Fibroblast of gingiva (primary cell): Measurements from ENCODE around the gene RCL1.

Experiments
- DNase-seq: peaks from one replicate; pipeline ENCODE4 v3.0.0-alpha.2; 2011; ENCODE audit warnings: low read depth

The RCL1 gene

DNA sequence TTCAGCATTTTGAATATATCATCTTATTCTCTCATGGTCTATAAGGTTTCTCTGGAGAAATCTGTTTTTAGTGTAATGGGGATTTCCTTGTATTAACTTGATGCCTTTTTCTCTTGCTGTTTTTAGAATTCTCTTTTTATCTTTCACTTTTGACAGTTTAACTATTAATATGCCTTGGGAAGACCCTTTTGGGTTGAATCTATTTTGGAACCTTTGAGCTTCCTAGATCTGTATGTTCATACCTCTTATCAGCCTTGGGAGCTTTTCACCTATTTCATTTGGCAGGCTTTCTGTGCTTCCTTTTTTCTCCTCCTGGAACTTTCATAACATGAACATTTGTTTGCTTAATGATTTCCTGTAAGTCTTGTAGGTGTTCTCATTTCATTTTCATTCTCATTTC, 22.2 kb downstream of the RCL1 start:
- no peak for DNase-seq

DNA sequence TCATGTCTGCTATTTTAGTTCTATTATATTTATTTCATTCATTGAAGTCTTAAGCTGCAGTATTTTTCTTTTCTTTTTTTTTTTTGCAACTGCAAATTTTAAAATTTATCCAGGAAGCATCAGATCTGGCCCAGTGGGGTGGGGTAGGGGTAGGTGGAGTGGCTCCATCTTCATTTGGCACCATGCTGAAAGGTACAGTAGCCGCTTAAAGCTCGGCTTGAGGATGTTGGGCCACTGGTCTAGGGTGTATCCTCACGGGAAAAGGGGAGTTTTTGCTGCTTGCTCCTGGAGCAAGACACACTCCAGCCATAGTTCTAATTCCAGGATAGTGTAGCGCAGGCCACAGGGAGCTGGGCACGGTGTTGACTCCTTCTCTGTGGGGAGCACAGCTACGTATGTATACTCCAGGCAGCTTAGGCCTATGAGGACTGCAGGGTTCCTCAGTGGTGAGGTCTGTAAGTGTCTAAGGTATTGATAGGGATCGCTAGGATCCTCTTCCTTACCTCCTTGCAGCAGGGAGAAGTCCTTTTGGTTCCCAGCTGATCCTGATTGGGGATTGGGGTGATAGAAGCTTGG, 22.7 kb downstream of the RCL1 start:
- no peak for DNase-seq

DNA sequence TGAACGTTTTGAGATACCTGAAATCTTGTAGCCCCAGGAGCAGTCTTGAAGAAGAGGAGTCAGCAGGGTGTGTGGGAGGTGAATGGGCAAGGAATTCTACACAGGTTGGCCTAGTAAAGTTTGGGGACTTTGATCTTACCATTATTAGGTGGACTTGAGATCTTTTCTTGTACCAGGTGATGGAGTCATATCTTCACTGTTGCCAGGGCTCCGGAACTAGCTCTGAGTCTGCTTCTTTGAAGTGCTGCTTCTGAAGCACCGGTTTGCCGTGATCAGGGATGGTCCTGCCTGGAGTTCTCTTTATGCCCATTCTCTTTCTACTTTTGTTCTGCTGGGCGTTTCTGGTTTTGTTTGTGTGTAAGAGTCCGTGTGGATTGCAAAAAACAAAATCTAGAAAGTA, 27.4 kb downstream of the RCL1 start:
- no peak for DNase-seq

DNA sequence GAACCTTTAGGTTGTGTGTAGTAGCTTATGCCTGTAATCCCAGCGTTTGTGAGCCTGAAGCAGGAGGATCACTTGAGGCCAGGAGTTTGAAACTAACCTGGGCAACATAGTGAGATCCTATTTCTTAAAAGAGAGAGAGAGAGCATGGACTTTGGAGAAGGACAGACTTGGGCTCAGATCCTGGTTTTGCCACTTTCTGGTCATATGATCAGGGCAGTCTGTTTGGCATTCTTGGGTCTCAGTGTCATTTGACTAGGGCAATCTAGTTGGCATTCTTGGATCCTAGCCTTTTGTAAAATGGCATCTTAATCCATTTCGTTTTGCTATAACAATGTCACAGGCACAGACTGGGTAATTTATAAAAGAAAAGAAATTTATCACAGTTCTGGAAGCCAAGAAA, 28.4 kb downstream of the RCL1 start:
- no peak for DNase-seq

DNA sequence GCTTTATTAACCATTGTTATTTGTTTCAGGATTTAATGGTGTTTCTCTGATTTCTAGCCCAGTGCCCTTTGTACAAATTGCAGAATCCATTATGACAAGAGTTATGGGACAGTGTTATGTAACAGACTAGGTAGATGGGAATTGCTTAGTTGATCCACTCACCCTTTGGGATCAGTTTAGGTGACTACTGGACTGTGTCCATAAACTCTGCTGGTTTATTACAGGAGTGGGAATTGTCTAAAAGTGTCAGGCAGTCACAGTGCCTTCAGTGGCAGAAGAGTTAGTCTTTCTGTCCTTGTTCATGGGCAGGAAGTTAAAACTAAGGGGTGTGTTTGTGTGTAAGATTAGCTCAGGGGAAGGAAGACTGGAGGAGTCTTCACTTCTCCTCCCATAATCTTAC, 29.3 kb downstream of the RCL1 start:
- DNase-seq = no peak

DNA sequence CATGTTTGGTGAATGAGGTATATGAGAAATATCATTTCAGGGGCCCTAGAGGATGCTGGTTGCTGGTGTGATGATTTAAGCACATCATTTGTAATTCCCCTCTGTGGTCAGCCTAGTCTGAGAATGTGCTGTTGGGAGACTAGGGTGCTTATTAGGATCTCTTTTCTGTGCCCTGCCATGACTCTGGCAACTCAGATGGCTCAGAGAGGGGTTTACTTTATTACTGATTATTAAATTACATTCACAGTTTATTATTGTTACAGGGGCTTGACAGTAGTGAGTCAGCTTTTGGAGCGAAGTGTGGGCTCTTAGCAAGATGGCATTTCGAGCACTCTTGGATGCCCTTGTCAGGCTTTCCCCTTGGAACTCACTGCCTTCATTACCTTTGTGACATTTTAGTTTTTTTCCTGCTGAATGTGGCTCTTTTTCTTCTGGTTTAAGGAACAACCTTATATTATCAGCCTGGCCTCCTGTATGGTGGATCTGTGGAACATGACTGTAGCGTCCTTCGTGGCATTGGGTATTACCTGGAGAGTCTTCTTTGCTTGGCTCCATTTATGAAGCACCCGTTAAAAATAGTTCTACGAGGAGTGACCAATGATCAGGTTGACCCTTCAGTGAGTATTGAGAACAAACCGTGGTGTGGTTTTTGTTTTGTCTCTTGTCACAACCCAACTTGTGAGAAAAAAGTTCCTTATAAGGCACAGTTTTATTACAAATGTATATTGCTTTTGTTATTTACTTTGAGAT, 33.8 kb downstream of the RCL1 start:
- peak; percentile 20 for DNase-seq

DNA sequence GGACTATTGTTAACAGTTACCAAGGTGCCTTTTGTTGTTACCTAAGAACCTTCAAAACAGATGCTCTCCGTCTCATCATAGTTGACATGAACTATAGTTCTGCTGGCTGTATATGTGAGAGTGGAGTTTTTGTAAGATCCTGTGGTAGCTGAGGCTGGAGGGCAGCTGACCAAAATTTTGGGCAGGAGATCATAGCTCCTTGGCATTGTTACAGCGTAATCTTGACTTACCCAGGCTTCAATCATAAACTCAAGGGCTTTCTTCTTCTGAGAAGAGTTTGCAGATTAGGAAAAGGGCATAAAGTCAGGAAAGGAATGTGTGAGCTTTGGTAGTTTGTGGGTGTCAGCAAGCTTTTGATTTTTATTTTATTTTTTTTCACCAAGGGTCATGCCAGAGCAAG, 34.5 kb downstream of the RCL1 start:
- no peak for DNase-seq

DNA sequence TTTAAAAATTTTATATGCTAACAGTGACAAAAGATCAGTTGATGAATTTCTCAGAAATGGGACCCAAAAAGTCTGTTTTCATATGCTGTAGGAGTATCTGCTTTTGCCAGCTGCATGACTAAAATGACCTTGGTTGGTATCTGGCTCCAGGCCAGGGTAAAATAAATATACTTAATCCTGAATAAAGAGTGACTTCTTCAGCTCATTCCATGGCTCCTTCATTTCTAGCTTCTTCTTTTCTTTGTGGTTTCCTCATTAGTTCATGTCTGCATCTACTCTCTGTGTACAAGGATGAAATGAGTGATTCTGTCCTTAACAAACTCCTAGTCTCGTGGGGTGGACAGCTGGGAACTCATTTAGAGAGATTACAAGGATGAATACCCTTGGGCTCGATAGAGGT, 36.0 kb downstream of the RCL1 start:
- peak; percentile 38 for DNase-seq

DNA sequence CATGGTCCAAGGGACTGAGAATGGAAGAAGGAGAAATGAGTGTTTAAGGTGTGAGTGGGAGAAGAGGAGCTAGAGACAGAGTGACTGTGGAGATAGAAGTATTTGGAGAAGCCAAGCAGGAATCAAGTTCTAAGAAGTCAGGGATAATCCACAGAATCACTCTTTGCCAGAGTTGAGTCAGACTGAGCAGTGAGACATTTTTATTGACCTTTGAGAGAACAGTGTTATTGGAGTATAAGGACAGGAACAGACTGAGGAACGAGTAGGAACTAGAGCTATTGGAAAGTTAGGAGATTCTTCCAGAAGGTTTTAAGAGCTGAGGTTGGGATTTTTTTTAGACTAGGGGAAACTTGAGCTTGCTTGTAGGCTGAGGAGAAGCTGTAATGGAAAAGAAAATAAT, 37.2 kb downstream of the RCL1 start:
- no peak for DNase-seq

DNA sequence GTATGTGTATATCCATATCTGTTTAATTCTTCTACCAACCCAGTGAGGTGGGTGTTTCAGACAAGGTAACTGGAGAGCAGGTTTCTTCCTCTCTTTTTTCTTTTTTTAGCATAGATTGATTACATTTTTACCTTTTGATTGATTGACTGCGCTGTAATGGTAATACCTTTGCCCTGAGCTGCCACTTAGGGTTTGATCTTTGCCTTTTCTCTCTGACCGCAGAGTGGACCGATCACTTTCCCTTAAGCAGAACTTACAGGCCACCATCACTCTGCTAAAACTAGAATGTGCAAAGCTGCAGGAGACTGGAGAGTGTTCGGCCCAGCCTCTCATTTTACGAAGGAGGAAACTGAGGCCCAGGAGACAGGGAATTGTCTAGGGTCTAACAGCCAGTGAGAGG, 38.0 kb downstream of the RCL1 start:
- no peak for DNase-seq

DNA sequence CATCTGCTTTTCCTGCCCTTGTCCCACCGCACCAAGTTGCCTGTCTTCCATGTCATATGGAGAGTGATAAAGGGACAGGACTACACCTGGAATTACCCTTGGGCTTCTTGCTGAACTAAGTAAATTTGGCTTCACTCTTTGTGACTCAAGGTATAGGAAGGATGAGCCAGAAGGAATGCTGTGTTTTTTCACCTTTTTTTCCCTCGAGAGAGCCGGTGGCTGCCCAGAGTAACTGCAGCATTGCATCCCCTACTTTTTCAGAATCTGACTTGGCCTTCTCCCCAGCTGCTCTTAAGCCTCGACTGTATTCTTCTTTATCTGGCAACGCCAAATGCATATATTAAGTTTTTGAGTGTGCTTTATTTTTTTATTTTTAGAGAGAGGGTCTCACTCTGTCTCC, 38.4 kb downstream of the RCL1 start:
- no peak for DNase-seq

DNA sequence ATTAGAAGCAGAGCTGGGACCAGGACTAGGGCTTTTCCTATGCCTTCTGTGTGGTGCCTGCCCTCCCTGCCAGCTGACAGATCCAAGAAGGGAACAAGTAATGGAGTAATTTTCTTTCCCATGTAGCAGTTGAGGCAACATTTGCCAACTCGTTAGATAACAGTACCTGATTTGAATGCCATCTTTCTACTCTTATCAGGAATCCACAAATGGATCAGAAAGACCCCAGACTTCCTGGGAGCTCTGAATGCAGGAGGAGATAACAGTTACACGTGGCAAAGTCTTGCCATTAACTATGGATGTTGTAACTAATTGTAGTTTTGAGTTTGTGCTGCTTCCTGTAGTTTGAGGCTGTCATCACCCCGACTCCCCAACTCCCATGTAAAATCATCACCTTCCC, 39.2 kb downstream of the RCL1 start:
- DNase-seq = no peak

DNA sequence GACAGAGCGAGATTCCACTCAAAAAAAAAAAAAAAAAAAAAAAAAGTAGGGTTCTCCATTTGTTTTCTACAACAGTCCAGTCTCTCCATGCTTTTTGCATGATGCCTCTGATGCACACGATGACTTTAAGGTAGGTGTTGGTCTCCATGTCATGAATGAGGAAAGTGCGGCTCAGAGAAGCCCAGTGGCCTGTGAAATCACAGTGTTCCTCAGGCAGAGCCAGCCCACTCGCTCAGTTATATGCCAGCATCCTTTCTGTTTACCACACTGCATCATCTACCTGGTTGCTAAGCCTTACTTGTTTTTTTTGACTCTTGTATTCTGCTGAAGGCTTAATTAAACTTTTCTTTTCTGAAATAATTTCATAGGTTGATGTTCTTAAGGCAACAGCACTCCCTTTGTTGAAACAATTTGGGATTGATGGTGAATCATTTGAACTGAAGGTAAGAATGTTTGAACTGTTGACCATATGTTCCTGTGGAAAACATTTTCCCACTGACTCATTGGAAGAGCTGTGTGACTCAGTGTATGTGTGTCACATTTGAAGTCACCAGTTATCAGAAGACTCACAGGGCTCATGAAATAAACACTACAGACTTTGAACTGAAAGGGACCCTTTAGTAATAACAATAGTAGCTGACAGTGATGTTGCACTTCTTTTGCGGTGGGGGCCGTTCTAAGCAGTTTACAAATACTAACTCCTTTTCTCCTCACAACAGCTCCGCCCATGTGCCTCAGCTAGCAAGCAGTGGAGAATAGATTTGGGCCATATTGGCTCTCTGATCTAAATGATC, 40.2 kb downstream of the RCL1 start:
- peak; percentile 87 for DNase-seq

DNA sequence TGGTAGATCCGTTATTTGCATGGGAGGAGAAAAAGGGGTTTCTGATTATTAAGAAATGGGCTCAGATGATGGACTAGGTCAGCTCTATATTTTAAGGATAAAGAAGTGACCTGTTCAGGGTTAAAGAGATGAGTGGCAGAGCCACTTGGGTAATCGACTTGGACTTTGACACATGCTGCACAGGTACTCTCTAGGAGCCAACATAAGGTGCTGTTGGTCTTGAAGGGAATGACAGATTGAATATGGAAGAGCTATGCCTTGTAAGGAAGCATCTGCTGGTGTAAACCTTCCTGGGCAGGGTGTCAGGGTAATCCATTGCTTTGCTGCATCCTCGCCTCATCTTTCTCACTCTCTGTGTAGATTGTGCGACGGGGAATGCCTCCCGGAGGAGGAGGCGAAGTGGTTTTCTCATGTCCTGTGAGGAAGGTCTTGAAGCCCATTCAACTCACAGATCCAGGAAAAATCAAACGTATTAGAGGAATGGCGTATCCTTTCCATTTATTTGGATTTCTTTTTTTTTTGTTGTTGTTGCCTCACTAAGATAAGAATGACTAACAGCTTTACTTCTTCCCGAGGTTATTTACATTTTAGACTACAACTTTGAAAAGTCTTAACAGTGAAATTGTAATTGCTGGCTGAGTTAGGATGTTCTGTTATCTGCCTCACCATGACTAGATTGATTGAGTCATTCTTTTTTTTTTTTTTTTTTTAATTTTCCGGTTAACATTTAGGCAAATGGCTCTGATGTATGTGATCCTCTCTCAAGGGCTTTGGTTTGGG, 41.2 kb downstream of the RCL1 start:
- peak; percentile 15 for DNase-seq

DNA sequence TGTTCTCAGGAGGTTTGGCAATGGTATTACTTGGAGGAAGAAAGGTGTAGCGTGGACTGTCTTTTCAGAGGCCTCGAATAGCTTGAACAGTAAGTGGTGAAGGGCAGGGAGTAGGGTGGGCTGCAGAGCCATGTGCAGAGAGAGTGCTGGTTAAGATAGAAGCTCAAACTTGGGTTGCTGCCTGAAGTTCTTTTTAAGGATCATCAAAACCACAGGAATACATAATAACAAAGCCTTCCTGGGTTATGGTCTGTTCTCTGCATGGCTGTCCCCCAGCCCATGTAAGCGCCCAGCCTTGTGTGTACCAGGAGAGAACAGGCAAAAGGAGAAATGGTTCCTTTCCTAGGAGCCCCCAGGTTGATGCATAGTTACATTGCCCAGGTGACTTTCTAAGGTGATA, 43.9 kb downstream of the RCL1 start:
- no peak for DNase-seq

DNA sequence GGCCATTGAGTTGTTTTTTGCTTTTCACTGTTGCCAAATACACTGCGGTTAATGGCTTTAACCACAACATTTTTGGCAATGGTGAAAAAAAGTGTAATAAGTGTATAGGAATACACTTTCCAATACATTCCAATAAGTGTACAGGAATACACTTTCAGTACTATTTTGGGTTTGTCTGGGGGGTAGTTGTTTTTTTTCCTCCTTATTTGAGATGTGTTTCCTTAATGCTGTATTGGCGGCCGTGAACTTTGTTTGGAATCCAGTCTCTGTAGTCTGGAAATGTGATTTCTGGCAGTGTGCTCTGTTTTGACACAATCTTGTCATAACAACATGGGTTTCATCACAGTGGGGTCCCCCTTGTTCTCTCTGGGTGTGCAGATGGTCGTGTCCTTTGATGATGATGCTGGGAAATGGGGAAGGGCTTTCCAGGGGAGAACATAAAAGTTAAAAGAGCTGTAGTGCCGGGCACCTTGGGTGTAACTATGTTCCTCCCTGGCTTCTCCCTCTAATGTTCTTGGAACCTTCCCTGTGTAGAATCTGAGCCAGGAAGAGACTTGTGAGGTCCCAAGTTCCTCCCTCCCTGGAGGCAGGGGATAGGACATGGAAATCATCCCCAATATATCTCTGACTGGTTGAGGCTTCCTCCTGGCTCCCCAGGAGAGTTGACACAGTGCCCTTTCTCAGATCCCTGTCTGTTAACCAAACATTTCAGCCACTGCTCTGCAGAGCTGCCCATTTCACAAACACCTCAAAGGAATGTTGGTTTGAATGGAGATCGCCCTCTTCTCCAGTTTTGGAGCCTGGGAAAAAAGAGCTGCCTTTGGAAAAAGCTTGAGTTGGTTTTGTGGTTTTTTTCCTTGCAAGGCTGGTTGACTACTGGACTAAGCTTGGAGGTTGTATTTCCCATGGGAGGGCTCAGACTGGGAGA, 44.8 kb downstream of the RCL1 start:
- DNase-seq = peak; percentile 91

DNA sequence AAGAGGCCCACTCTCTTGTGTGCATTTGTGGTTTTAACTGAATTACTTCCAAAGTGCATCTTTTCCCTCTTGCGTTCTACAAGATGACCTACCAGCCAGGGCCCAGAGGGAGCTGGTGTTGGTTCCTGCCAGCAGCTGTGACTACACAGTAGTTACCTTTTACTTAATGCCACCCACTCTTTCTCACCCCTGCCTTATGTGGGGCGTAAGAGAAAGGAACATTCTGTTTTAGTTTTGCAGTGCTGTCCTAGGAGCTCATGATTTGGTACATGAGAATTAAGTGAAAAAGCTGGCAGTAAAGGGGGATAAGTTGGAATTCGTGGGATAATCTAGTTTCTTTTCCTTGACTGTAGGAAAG, 45.4 kb downstream of the RCL1 start:
- no peak for DNase-seq

DNA sequence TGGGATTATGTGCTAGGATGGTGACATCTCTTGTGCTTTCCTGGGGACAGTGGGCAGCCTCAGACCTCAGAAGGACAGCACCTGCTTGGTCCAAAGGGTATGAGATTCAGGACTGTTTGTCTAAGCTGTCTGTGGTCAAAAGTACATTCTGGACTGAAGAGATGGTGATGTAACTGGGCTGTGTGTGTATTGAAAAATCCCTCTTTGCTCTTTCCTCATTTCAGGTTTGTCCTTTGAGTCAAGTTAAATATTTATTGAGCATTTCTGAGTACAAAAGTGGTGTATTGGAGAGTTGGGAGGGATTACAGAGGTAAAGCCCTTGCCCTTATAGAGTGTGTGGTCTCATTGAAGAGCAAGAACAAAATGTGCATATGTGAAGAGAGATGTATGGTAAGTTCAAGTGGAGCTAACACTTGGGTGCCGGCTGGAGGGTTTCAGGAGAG, 46.7 kb downstream of the RCL1 start:
- no peak for DNase-seq

DNA sequence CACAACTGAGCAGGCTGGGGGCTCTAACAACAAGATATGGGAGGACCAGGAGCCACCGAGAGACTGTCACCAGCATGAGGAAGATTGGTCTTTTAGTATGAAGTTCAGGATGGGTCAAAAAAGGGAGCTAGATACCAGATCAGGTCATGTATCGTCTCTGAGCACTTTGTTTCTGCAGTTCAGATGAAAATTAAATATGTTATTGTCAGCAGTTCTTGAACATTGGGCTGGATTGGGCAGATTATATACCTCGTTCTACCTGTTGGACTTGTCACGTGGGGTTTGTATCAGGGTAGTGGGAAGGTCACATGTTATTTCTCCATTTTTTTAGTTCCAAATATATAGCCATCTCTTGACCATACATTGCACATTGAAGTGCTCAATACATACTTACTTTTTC, 47.3 kb downstream of the RCL1 start:
- no peak for DNase-seq

DNA sequence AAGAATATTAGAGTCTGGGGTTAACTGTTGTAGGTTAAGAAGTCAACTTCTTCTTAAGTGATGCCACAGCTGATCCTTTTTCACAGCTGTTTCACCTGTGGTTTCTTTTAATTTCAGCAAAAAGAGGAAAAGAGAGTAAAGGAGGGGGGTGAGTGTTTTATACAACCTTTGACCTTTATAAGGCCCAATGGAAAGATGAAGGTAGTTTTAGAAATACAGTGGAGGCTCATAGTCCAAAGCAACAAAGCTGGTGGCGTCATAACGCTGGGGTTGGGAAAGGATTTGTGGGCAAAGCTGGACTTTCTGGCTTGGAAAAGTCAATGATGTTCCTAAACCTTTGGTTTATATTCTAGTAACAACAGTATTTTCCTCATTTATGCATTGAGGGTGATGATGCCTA, 49.5 kb downstream of the RCL1 start:
- DNase-seq = no peak

DNA sequence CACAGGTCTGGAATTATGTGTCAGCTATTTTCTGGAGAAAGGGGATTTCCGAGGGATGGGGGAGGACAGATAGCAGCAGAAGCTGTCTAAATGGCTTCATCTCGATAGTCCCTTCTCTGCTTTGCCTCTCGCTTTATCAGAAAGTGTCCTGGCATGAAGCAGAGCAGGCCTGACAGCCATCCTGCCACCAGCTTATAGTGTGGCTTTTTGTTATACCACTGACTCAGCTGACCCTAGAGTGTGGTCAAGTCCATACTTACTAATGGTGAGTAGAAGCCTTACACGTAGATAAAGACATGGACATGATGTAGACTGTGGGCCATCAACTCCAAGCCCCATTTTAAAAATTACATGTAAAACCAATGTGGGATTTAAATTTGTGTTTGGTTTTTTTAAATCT, 50.0 kb downstream of the RCL1 start:
- no peak for DNase-seq
